Suppressor macrophage treated with lipopolysaccharide for 1 hour (primary cell): Measurements from ENCODE around the gene WDR48.

Source experiments
- DNase-seq, 3 donors: peaks; one replicate each; pipeline ENCODE4 v3.0.0-alpha.2; 2020 to 2022

The WDR48 gene

GRCh38 chr3:39064646-39065045, 12.8 kb downstream of the WDR48 start:
- no peak for DNase-seq

DNA sequence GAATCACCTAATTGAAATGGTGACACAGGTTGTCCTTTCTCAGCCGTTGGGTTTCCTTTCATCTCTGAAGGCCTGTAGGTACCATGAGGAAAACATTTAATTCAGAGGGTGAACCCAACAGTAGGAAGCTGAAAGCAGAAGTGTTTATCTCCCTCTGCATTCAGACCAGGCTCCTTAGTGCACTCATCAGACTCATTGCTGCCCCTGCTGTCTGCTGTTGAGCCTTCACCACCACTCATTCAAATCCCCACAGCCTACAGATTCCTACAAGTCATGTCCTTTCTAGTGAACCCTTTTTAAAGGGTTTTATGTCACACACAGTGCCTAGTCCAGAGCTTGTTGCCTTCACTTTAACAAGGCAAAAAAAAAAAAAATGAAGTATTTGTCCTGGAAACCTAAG, 13.4 kb downstream of the WDR48 start:
- DNase-seq = peak; percentile 65 to 66 (median 66)

DNA sequence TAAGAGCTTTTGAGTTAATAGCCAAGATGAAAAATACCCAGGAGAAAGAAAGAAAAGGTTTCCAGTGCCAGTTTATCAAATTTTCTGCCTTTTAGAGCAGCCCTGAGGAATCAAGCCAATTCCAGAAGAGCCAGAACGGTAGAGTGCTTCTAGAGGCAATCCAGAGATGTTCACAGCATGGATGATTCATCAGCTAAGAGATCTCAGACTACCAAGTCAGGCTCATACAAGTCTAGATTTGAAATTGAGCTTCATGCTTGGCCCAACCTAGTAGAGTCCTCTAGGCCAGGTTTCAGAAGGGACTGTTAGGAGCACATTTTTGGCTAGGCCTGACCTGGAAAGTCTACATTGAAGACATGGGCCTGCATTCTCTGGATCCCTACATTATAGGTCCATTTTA, 15.5 kb downstream of the WDR48 start:
- DNase-seq = no peak

DNA sequence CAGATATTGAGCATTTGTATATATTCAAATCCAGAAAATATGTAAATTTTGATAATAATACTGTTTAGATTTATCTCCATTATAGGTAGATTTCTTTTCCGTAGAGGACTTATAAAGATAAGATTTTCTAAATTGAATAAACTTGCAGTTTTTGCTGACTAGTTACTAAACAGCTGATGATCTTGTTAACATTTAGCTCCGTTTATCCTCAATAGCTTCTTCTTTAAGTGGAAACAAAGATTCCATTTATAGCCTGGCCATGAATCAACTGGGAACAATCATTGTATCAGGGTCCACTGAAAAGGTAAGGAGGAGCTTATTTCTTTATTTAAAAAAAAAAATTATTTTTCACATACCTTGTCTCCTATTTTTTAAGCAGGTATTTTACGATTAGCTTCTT, 16.7 kb downstream of the WDR48 start:
- no peak for DNase-seq

GRCh38 chr3:39075910-39076309, 24.1 kb downstream of the WDR48 start:
- no peak for DNase-seq

GRCh38 chr3:39079530-39079929, 27.7 kb downstream of the WDR48 start:
- DNase-seq = no peak

- no peak for DNase-seq
Observed at GRCh38 chr3:39080026-39080425, 28.2 kb downstream of the WDR48 start.

GRCh38 chr3:39082666-39083313, 31.0 kb downstream of the WDR48 start:
- peak; percentile 37 to 55 (median 38) for DNase-seq

DNA sequence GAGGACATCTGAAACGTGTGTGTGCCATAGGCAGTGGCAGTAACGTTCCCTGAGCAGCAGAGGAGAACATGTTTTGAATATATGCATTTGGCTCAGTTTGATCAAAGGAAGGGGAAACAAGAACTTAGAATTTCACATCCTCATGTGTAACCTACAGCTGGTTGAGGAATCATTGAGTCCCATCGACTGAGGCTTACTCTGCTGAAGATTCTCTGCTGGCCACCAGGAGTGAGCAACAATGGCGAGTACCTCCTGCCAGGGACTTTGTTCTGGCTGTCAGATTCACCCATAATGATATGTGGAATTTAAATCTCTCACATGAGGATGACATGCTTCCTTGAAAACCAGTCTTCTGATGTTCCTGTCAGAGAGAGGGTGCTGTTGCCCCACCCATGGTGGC, 34.3 kb downstream of the WDR48 start:
- DNase-seq = no peak

DNA sequence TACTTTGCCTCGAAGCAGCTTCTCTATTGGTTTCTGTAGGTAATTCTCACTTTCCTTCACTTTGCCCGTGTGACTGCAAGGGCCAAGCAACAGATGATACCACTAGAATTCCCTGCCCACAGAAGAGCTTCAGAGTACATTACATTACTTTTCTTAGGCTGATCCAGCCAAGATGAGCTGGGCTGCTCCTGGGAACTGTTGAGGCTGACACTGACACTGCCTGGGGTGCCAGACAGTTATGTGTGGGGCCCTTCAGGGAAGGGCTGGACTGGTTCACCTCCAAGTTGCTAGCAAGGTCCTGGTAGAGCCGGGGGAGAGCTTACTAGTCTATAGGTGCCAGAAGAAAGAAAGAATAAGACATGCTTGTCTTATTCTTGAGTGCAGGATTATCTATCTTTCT, 36.6 kb downstream of the WDR48 start:
- DNase-seq = no peak

- DNase-seq = no peak
Observed at GRCh38 chr3:39088889-39089288, 37.1 kb downstream of the WDR48 start.

GRCh38 chr3:39090922-39091321, 39.1 kb downstream of the WDR48 start:
- DNase-seq = peak in 2 of 3 donors; percentile 14 to 16

- no peak for DNase-seq
Observed at GRCh38 chr3:39094851-39095677, 43.2 kb downstream of the WDR48 start.

DNA sequence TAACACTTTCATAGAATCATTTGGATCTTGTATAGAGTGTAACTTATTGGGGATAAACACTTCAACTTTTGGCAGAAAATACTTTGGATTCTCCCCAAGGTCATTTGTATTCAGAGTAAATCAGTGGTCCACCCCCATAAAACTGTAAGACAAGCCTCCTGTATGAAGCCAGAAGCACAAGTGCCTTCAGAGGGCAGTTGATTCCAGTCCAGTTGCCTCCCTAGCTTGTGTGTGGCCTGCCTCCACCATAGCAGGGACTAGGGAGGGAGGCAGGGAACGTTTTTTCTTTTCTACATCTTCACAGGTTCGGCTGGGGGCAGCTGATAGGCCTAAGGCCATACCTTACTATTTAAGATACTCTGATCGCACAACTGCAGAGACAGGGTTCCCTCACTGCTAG, 44.0 kb downstream of the WDR48 start:
- DNase-seq = no peak

- DNase-seq = no peak
Observed at GRCh38 chr3:39096775-39097174, 45.0 kb downstream of the WDR48 start.

- no peak for DNase-seq
Observed at GRCh38 chr3:39097716-39098472, 46.1 kb downstream of the WDR48 start.

GRCh38 chr3:39098473-39099000, 46.7 kb downstream of the WDR48 start:
- no peak for DNase-seq

DNA sequence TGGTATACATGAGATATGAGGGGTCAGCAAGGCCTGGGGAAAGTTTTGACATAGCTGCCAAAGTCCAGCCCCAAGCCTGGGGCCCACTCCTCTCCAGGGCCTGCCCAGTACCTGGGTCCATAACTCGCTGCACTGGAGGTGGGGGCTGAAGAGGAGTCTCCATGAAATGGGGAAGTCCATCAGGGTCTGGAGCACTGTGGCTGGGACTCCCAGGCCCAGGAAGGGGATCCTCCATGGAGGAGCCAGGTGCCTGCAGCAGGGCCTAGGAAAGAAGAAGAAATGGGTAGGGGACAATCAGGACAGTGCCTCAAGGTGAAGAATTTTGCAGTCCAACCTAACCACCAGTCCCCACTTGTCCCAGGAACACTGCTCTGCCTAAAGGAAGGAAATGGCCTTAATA, 47.4 kb downstream of the WDR48 start:
- DNase-seq = no peak

- DNase-seq = no peak
Observed at GRCh38 chr3:39099738-39100499, 48.1 kb downstream of the WDR48 start.

DNA sequence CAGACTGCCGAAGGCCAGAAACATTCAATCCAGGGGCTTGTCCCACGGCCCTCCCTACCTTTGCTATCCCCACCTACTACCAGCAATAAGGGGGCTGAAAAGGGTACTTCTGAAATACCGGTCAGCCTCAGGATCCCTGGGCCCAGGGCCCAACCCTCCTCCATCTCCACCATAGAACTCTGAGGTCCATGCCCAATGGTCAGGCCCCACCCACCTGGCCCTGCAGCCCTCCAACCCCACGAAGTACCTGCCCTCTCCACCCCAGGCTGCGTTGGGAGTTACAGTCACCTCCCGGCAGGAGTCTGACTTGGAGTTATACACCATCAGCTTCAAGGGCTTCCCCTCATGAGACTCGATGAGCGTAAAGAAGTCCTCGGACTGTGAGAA, 48.7 kb downstream of the WDR48 start:
- DNase-seq = no peak

GRCh38 chr3:39101022-39101689, 49.3 kb downstream of the WDR48 start:
- peak; percentile 67 to 75 (median 72) for DNase-seq
